ENCODE measurements around the gene RBM26. TPM values are rescaled to one million over a fixed set of nuclear protein-coding genes. Genes with fewer than 3 reads are reported as not detected.
A peak's percentile ranks its signal among the peaks of the same experiment; 100 is the strongest.

RBM26 gene

DNA sequence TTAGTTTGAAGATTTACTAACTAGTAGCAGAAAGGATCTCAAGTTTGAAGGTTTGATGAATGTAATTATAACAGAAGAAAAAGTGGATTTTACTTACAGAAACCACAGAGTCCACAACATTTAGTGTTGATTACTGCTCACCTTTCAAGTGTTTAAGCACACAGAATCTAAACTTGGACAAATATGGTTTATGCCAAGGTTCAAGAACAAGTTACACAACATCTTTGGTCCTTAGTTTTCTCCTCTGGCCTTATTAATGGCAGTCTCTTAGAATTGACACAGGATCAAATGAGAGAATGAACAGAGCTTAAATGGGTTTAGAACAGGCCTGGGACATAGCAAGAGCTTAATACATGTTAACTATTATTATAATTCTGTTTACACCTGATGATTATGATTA lies 133.0 kb downstream of the RBM26 start:
- DNase-seq (ENCODE audit: low spot score) = no peak
- Histone ChIP-seq H3K36me3 (replicated peaks in 1 of 2; ENCODE audit: control insufficient read depth in 2 of 2, insufficient read depth in 2 of 2, low read length in 2 of 2) (peaks cover 0 to 2% of the 10 kb centered on the region in 2 donors), H3K79me1 (ENCODE audit: low read depth, low read length) (no peaks in the 10 kb centered on the region), H4K8ac (ENCODE audit: low read depth, low read length) (no peak overlapping the region), H3K27me3 (ENCODE audit: control insufficient read depth in 3 of 3, insufficient read depth in 3 of 3, low read depth in 1 of 3, low read length in 3 of 3) (no peaks in the 10 kb centered on the region), H3K4me3 (ENCODE audit: low read length in 2 of 2) (no peak overlapping the region), H4K91ac (ENCODE audit: low read depth, low read length, poor library complexity) (no peak overlapping the region), H3K27ac (replicated peaks; ENCODE audit: low read length) (no peak overlapping the region), H2BK15ac (ENCODE audit: low read length) (no peak overlapping the region), H2BK12ac (ENCODE audit: low read length) (no peak overlapping the region), H2BK120ac (ENCODE audit: low read depth, low read length) (no peak overlapping the region), H3K4ac (ENCODE audit: low read length) (no peak overlapping the region), H3K4me2 (ENCODE audit: insufficient read depth, low read length, poor library complexity, severe bottlenecking) (no peak overlapping the region), H2AK5ac (ENCODE audit: low read depth, low read length) (no peak overlapping the region), H3K23ac (ENCODE audit: low read depth, low read length, poor library complexity) (no peak overlapping the region), H3K18ac (ENCODE audit: low read length) (no peak overlapping the region), H3K14ac (ENCODE audit: low read length) (no peak overlapping the region), H2BK5ac (ENCODE audit: low read length) (no peak overlapping the region), H3K4me1 (ENCODE audit: control insufficient read depth in 2 of 2, insufficient read depth in 1 of 2, low read depth in 1 of 2, low read length in 2 of 2) (peaks cover 0 to 3% of the 10 kb centered on the region in 2 donors), H2AFZ (ENCODE audit: low read length) (no peak overlapping the region), H3K9ac (ENCODE audit: low read depth, low read length, poor library complexity) (no peak overlapping the region), H3K9me3 (replicated peaks in 1 of 2; ENCODE audit: control insufficient read depth in 2 of 2, insufficient read depth in 1 of 2, low read depth in 1 of 2, low read length in 2 of 2) (peaks cover 4 to 7% of the 10 kb centered on the region in 2 donors)

DNA sequence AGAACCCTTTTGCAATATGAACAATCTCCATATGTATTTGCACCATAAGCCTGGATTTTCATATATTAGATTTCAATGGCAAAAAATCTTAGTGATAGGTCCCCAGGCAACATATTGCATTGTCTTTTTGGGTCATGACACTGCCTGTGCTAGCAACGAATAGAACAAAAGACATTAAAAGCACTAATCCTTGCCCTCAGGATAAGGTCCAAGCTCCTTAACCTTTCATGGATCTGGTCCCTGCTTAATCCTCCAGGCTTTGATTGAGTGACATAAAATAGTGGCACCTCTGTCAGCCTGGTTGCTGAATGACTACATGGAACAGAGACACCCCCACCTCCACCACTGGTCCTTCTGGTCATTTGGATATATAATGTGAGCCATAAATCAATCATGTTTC lies 134.4 kb downstream of the RBM26 start:
- no CpG with 5 or more reads among the region's 1 CpG for WGBS, 2 donors (ENCODE audit: extremely low coverage in 2 of 2, insufficient read length in 2 of 2, insufficient replicate concordance in 1 of 2)
- Histone ChIP-seq H3K23ac (ENCODE audit: low read depth, low read length, poor library complexity) (no peak overlapping the region), H2BK12ac (ENCODE audit: low read length) (no peak overlapping the region), H4K91ac (ENCODE audit: low read depth, low read length, poor library complexity) (no peak overlapping the region), H2BK5ac (ENCODE audit: low read length) (no peak overlapping the region), H3K27me3 (ENCODE audit: control insufficient read depth in 3 of 3, insufficient read depth in 3 of 3, low read depth in 1 of 3, low read length in 3 of 3) (no peaks in the 10 kb centered on the region), H2AFZ (ENCODE audit: low read length) (no peak overlapping the region), H3K79me1 (ENCODE audit: low read depth, low read length) (no peaks in the 10 kb centered on the region), H3K4me3 (ENCODE audit: low read length in 2 of 2) (no peak overlapping the region), H3K9me3 (replicated peaks in 1 of 2; ENCODE audit: control insufficient read depth in 2 of 2, insufficient read depth in 1 of 2, low read depth in 1 of 2, low read length in 2 of 2) (peaks cover 6 to 10% of the 10 kb centered on the region in 2 donors), H3K27ac (replicated peaks; ENCODE audit: low read length) (peak overlapping the region; percentile 13), H3K14ac (ENCODE audit: low read length) (no peak overlapping the region), H3K36me3 (replicated peaks in 1 of 2; ENCODE audit: control insufficient read depth in 2 of 2, insufficient read depth in 2 of 2, low read length in 2 of 2) (peaks cover 0 to 2% of the 10 kb centered on the region in 2 donors), H3K4me2 (ENCODE audit: insufficient read depth, low read length, poor library complexity, severe bottlenecking) (no peak overlapping the region), H3K4me1 (ENCODE audit: control insufficient read depth in 2 of 2, insufficient read depth in 1 of 2, low read depth in 1 of 2, low read length in 2 of 2) (peaks cover 0 to 3% of the 10 kb centered on the region in 2 donors), H3K4ac (ENCODE audit: low read length) (no peak overlapping the region), H2BK120ac (ENCODE audit: low read depth, low read length) (no peak overlapping the region), H2AK5ac (ENCODE audit: low read depth, low read length) (no peak overlapping the region), H4K8ac (ENCODE audit: low read depth, low read length) (no peak overlapping the region), H3K18ac (ENCODE audit: low read length) (no peak overlapping the region), H3K9ac (ENCODE audit: low read depth, low read length, poor library complexity) (no peak overlapping the region), H2BK15ac (ENCODE audit: low read length) (no peak overlapping the region)
- no peak for DNase-seq (ENCODE audit: low spot score)

DNA sequence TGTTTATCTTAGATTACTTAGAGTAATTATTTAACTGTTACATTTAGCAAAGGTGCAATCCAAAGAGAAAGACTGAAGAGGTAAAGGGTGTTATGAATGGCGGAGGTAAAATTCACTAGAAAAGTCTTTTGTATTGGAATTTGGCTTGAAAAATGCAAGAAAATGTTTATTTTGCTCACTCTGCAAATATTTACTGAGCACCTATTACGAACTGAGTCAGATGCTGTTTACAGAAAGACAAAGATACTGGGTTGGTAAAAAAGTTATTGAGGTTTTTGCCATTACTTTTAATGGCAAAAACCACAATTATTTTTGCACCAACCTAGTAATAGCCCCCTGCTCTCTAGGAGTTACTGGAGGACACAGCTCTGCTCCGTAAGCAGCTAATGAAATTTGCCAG lies 135.2 kb downstream of the RBM26 start:
- no peak for DNase-seq (ENCODE audit: low spot score)
- WGBS, 2 donors (ENCODE audit: extremely low coverage in 2 of 2, insufficient read length in 2 of 2, insufficient replicate concordance in 1 of 2) = no CpG with 5 or more reads among the region's 3 CpGs

More for the DNA sequence above, 135.2 kb downstream of the RBM26 start:
- Histone ChIP-seq H3K14ac (ENCODE audit: low read length) (no peak overlapping the region), H3K4ac (ENCODE audit: low read length) (no peak overlapping the region), H3K27ac (replicated peaks; ENCODE audit: low read length) (no peak overlapping the region), H2BK5ac (ENCODE audit: low read length) (no peak overlapping the region), H2AK5ac (ENCODE audit: low read depth, low read length) (no peak overlapping the region), H3K27me3 (ENCODE audit: control insufficient read depth in 3 of 3, insufficient read depth in 3 of 3, low read depth in 1 of 3, low read length in 3 of 3) (no peaks in the 10 kb centered on the region), H4K91ac (ENCODE audit: low read depth, low read length, poor library complexity) (no peak overlapping the region), H3K18ac (ENCODE audit: low read length) (no peak overlapping the region), H3K79me1 (ENCODE audit: low read depth, low read length) (no peaks in the 10 kb centered on the region), H3K23ac (ENCODE audit: low read depth, low read length, poor library complexity) (no peak overlapping the region), H3K4me2 (ENCODE audit: insufficient read depth, low read length, poor library complexity, severe bottlenecking) (no peak overlapping the region), H2AFZ (ENCODE audit: low read length) (no peak overlapping the region), H3K36me3 (replicated peaks in 1 of 2; ENCODE audit: control insufficient read depth in 2 of 2, insufficient read depth in 2 of 2, low read length in 2 of 2) (peaks cover 0 to 2% of the 10 kb centered on the region in 2 donors), H2BK15ac (ENCODE audit: low read length) (no peak overlapping the region), H4K8ac (ENCODE audit: low read depth, low read length) (no peak overlapping the region), H2BK12ac (ENCODE audit: low read length) (no peak overlapping the region), H2BK120ac (ENCODE audit: low read depth, low read length) (no peak overlapping the region), H3K4me1 (ENCODE audit: control insufficient read depth in 2 of 2, insufficient read depth in 1 of 2, low read depth in 1 of 2, low read length in 2 of 2) (peaks cover 0 to 7% of the 10 kb centered on the region in 2 donors), H3K9me3 (replicated peaks in 1 of 2; ENCODE audit: control insufficient read depth in 2 of 2, insufficient read depth in 1 of 2, low read depth in 1 of 2, low read length in 2 of 2) (peaks cover 6 to 10% of the 10 kb centered on the region in 2 donors), H3K4me3 (ENCODE audit: low read length in 2 of 2) (no peak overlapping the region), H3K9ac (ENCODE audit: low read depth, low read length, poor library complexity) (no peak overlapping the region)

Small RNA genes lying within 50 kb of the gene (small RNA-seq; reads per million reads assigned to genes)
- gene RNA5SP33 (ENCODE audit: insufficient read depth) = not detected

All from neuronal stem cell (in vitro differentiated cells).